ENCODE results near the gene TMEM127. TPM values are rescaled to one million over a fixed set of nuclear protein-coding genes. Genes with fewer than 3 reads are reported as not detected.

TMEM127 gene
- total RNA-seq, 1 experiment from 2014 or later: 25.5 TPM

- CTCF ChIA-PET: no interaction called here
- POLR2A ChIA-PET (ENCODE audit: low non-redundant PET): no interaction called here
- H3K36me3 ChIP-seq (ENCODE audit: insufficient read depth, low read length, poor library complexity, severe bottlenecking): no peaks in the 10 kb centered on the region
- H3K27me3 ChIP-seq (replicated peaks; ENCODE audit: insufficient read depth, low read depth, low read length, poor library complexity): no peaks in the 10 kb centered on the region
- no peaks in the 10 kb centered on the region for H3K4me1 ChIP-seq (ENCODE audit: insufficient read depth, low read length, poor library complexity, severe bottlenecking)
- TF ChIP-seq EZH2 (IDR thresholded peaks at IDR 0.05; ENCODE audit: borderline replicate concordance, low read depth, low read length, poor library complexity, severe bottlenecking) (no peak), CTCF (conservative IDR thresholded peaks at IDR 0.05; ENCODE audit: low read depth, low read length) (no peak)
- no TSS peak for BruUV-seq (replicated peaks)
- no peak for DNase-seq (ENCODE audit: low spot score)
- no peaks in the 10 kb centered on the region for H3K9me3 ChIP-seq (ENCODE audit: low read depth, low read length, poor library complexity, severe bottlenecking)
- H3K4me3 ChIP-seq (ENCODE audit: low read depth, low read length, poor library complexity, severe bottlenecking): no peak overlapping the region
- no peak overlapping the region for H3K27ac ChIP-seq (ENCODE audit: low read depth, low read length, poor library complexity, severe bottlenecking)
- intact Hi-C loops (cut with micrococcal nuclease; ENCODE audit: unreplicated experiment): loop anchor here (5.0 kb wide), 1 partner anchor 44 kb away; no protein-coding TSS in a partner anchor
Observed at GRCh38 chr2:96218508-96219131, 47.2 kb downstream of the TMEM127 start.

DNA sequence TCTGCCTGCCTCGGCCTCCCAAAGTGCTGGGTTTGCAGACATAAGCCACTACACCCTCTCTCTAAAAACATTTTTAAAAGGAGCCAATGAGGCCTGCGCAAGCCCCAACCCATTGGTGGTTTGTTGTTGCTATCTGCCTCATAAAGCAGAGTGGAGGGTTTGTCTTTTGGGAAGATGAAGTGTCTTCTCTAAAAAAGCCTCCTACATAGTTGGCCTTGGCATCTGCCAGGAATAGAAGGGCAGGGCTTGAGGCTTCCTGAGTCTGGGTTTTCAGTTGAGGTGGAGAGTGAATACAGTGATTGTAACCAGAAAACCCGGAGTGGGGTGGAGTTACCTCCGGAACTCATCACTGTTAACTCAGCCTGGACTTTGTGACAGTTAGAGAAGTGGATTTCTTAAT lies 51.2 kb downstream of the TMEM127 start:
- no peaks in the 10 kb centered on the region for H3K4me1 ChIP-seq (ENCODE audit: insufficient read depth, low read length, poor library complexity, severe bottlenecking)
- ChIA-PET POLR2A (ENCODE audit: low non-redundant PET) (no interaction called here), CTCF (no interaction called here)
- DNase-seq (ENCODE audit: low spot score): no peak
- TF ChIP-seq CTCF (conservative IDR thresholded peaks at IDR 0.05; ENCODE audit: low read depth, low read length) (no peak), EZH2 (IDR thresholded peaks at IDR 0.05; ENCODE audit: borderline replicate concordance, low read depth, low read length, poor library complexity, severe bottlenecking) (no peak)
- no TSS peak for BruUV-seq (replicated peaks)
- H3K27me3 ChIP-seq (replicated peaks; ENCODE audit: insufficient read depth, low read depth, low read length, poor library complexity): no peaks in the 10 kb centered on the region
- H3K9me3 ChIP-seq (ENCODE audit: low read depth, low read length, poor library complexity, severe bottlenecking): no peaks in the 10 kb centered on the region
- H3K36me3 ChIP-seq (ENCODE audit: insufficient read depth, low read length, poor library complexity, severe bottlenecking): no peaks in the 10 kb centered on the region
- intact Hi-C loops (cut with micrococcal nuclease; ENCODE audit: unreplicated experiment): no loop called here
- no peak overlapping the region for H3K4me3 ChIP-seq (ENCODE audit: low read depth, low read length, poor library complexity, severe bottlenecking)
- H3K27ac ChIP-seq (ENCODE audit: low read depth, low read length, poor library complexity, severe bottlenecking): no peak overlapping the region

DNA sequence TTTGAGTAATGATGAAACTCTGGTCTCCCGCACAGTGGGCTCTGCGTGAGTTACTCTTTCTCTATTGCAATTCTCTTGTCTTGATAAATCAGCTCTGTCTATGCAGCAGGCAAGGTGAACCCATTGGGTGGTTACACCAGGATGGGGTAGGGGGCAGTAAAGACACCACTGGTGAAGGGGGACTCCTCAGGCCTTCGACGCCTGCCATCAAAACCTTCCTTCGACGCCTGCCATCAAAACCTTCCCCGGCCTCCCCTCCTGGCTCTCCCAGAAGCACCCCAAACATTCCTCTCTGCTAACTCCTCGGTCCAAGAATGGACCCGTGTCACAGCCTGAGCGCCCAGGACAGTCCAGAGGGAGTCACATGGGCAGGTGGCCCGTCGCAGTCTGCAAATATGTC lies 52.4 kb downstream of the TMEM127 start:
- ChIA-PET POLR2A (ENCODE audit: low non-redundant PET) (no interaction called here), CTCF (no interaction called here)
- H3K36me3 ChIP-seq (ENCODE audit: insufficient read depth, low read length, poor library complexity, severe bottlenecking): no peaks in the 10 kb centered on the region
- H3K27me3 ChIP-seq (replicated peaks; ENCODE audit: insufficient read depth, low read depth, low read length, poor library complexity): no peaks in the 10 kb centered on the region
- TF ChIP-seq EZH2 (IDR thresholded peaks at IDR 0.05; ENCODE audit: borderline replicate concordance, low read depth, low read length, poor library complexity, severe bottlenecking) (no peak), CTCF (conservative IDR thresholded peaks at IDR 0.05; ENCODE audit: low read depth, low read length) (no peak)
- intact Hi-C loops (cut with micrococcal nuclease; ENCODE audit: unreplicated experiment): no loop called here
- DNase-seq (ENCODE audit: low spot score): no peak
- H3K4me3 ChIP-seq (ENCODE audit: low read depth, low read length, poor library complexity, severe bottlenecking): no peak overlapping the region
- BruUV-seq (replicated peaks): no TSS peak
- no peaks in the 10 kb centered on the region for H3K9me3 ChIP-seq (ENCODE audit: low read depth, low read length, poor library complexity, severe bottlenecking)
- H3K27ac ChIP-seq (ENCODE audit: low read depth, low read length, poor library complexity, severe bottlenecking): no peak overlapping the region
- no peaks in the 10 kb centered on the region for H3K4me1 ChIP-seq (ENCODE audit: insufficient read depth, low read length, poor library complexity, severe bottlenecking)
